Natural killer cell (primary cell): ENCODE measurements around the gene EMX1. TPM values are rescaled to one million over a fixed set of nuclear protein-coding genes. Genes with fewer than 3 reads are reported as not detected.
A peak's percentile ranks its signal among the peaks of the same experiment; 100 is the strongest.

Experiments
- ATAC-seq, 3 donors: fragments of 150-1000 bp in 2 of 3; fragments of 200-7000 bp in 1 of 3; cut with Tn5 transposase; 1 replicate in 1 of 3; 2 replicates in 2 of 3; pipeline ENCODE4 v1.10.0; 2021; ENCODE audit warnings: mild to moderate bottlenecking in 2 of 3, moderate library complexity in 2 of 3
- DNase-seq, 2 donors: peaks; one replicate each; pipeline versions ENCODE4 v3.0.0 to v3.0.0-alpha.2; 2013 to 2021; ENCODE audit warnings: mixed read lengths in 1 of 2
- H3K27ac ChIP-seq: one replicate; pipeline ENCODE4 v1.5.1; 2013; ENCODE audit warnings: mild to moderate bottlenecking, low read length
- H3K27me3 ChIP-seq: one replicate; pipeline ENCODE4 v1.6.1; 2013; ENCODE audit warnings: low read length; ENCODE audit not compliant: control insufficient read depth, insufficient read depth
- H3K36me3 ChIP-seq: one replicate; pipeline ENCODE4 v1.6.1; 2013; ENCODE audit warnings: low read length; ENCODE audit not compliant: control insufficient read depth, insufficient read depth
- H3K4me1 ChIP-seq: one replicate; pipeline ENCODE4 v1.6.1; 2013; ENCODE audit warnings: low read length; ENCODE audit not compliant: control insufficient read depth, insufficient read depth
- H3K4me3 ChIP-seq: one replicate; pipeline ENCODE4 v1.5.1; 2013; ENCODE audit warnings: low read length
- H3K9me3 ChIP-seq: one replicate; pipeline ENCODE4 v1.6.1; 2013; ENCODE audit warnings: low read length; ENCODE audit not compliant: control insufficient read depth, insufficient read depth
- H3K27ac Mint-ChIP-seq, 2 donors: one replicate each; pipeline ENCODE4 v1.8.0; 2022; ENCODE audit warnings: mild to moderate bottlenecking in 2 of 2, mixed read lengths in 2 of 2, moderate library complexity in 1 of 2
- H3K27me3 Mint-ChIP-seq, 2 donors: one replicate each; pipeline ENCODE4 v1.8.0; 2022; ENCODE audit warnings: low read depth in 2 of 2, mixed read lengths in 2 of 2
- H3K36me3 Mint-ChIP-seq: one replicate; pipeline ENCODE4 v1.8.0; 2022; ENCODE audit warnings: mixed read lengths
- H3K4me1 Mint-ChIP-seq, 2 donors: one replicate each; pipeline ENCODE4 v1.8.0; 2022; ENCODE audit warnings: mixed read lengths in 2 of 2
- H3K4me3 Mint-ChIP-seq: one replicate; pipeline ENCODE4 v1.8.0; 2022; ENCODE audit warnings: mild to moderate bottlenecking, moderate library complexity, mixed read lengths
- H3K9me3 Mint-ChIP-seq, 2 donors: one replicate each; pipeline ENCODE4 v1.8.0; 2022; ENCODE audit warnings: mixed read lengths in 2 of 2
- WGBS: methylation state at CpG from one replicate; pipeline ENCODE4 v1.1.7; 2013; ENCODE audit warnings: missing lambda C conversion rate; ENCODE audit not compliant: insufficient coverage; 5-methylcytosine and 5-hydroxymethylcytosine counted together
- intact Hi-C: fragments of 100-400 bp; cut with micrococcal nuclease; formaldehyde crosslinking; loops from one replicate; pipeline ENCODE4 v1.14.2; 2022
- total RNA-seq, 4 donors: library from RNA; stranded (reverse); fragments of 120-200 nt in 1 of 4; gene quantifications; one replicate each; pipeline versions ENCODE4 v1.2.3 to v1.2.4, GENCODE V29; 2013 to 2022
- TF ChIP-seq, protein P1 (sequence below): fragments of 200-600 bp; IDR thresholded peaks from one replicate; pipeline ENCODE4 v1.8.0; 2022; ENCODE audit warnings: antibody characterized with exemption

The EMX1 gene
- total RNA-seq, 3 donors from 2014 or later (not counting 1 experiment from before 2014, with no cell fraction given) = not detected

- Mint-ChIP-seq H3K4me1 (peaks cover 0 to 35% of the 10 kb centered on the region in 2 donors), H3K27ac (no peak overlapping the region), H3K4me3 (peak overlapping the region; percentile 49), H3K9me3 (no peaks in the 10 kb centered on the region), H3K36me3 (no peaks in the 10 kb centered on the region), H3K27me3 (peaks cover 61 to 65% of the 10 kb centered on the region in 2 donors)
- Histone ChIP-seq H3K27ac (no peak overlapping the region), H3K36me3 (no peaks in the 10 kb centered on the region), H3K9me3 (no peaks in the 10 kb centered on the region), H3K4me1 (peaks cover 29% of the 10 kb centered on the region), H3K27me3 (peaks cover 65% of the 10 kb centered on the region), H3K4me3 (no peak overlapping the region)
- WGBS = 36% methylated on average over 7 of the region's 7 CpGs
- TF ChIP-seq, protein P1, sequence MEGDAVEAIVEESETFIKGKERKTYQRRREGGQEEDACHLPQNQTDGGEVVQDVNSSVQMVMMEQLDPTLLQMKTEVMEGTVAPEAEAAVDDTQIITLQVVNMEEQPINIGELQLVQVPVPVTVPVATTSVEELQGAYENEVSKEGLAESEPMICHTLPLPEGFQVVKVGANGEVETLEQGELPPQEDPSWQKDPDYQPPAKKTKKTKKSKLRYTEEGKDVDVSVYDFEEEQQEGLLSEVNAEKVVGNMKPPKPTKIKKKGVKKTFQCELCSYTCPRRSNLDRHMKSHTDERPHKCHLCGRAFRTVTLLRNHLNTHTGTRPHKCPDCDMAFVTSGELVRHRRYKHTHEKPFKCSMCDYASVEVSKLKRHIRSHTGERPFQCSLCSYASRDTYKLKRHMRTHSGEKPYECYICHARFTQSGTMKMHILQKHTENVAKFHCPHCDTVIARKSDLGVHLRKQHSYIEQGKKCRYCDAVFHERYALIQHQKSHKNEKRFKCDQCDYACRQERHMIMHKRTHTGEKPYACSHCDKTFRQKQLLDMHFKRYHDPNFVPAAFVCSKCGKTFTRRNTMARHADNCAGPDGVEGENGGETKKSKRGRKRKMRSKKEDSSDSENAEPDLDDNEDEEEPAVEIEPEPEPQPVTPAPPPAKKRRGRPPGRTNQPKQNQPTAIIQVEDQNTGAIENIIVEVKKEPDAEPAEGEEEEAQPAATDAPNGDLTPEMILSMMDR = no peak
- intact Hi-C loops = no loop called here
- no peak for ATAC-seq
- DNase-seq = no peak
Observed at GRCh38 chr2:72913486-72914205, 3.7 kb upstream of the EMX1 start.

DNA sequence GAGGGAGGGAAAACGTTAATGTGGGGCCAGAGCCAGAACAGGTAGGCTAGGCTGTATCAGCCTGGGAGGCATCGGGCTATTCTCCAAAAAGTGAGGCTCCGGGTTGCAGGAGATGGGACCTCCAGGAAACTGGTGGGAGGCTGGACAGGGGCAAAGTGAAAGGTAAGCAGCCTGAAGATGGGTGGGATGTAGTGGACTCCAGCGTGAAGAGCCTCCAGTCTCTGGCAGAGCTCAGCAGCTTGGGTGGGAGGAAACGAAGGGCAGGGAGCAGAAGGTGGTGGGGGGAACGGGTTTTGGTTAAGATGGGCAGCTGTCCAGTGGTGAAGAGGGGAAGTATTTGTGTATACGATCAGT lies 3.1 kb upstream of the EMX1 start:
- no peaks in the 10 kb centered on the region for H3K9me3 ChIP-seq
- Mint-ChIP-seq H3K27me3 (peaks cover 59 to 64% of the 10 kb centered on the region in 2 donors), H3K27ac (no peak overlapping the region), H3K4me1 (peaks cover 0 to 36% of the 10 kb centered on the region in 2 donors), H3K9me3 (no peaks in the 10 kb centered on the region), H3K36me3 (no peaks in the 10 kb centered on the region), H3K4me3 (peak overlapping the region; percentile 49)
- DNase-seq (no peak), ATAC-seq (no peak)
- no peak overlapping the region for H3K27ac ChIP-seq
- intact Hi-C loops = no loop called here
- WGBS = 9% methylated on average over 7 of the region's 7 CpGs
- H3K27me3 ChIP-seq = peaks cover 68% of the 10 kb centered on the region
- no peaks in the 10 kb centered on the region for H3K36me3 ChIP-seq
- no peak overlapping the region for H3K4me3 ChIP-seq
- H3K4me1 ChIP-seq = peaks cover 33% of the 10 kb centered on the region
- TF ChIP-seq, protein P1 = no peak

- H3K4me3 Mint-ChIP-seq = peak overlapping the region; percentile 71
- intact Hi-C loops = no loop called here
- H3K27me3 ChIP-seq = peaks cover 67% of the 10 kb centered on the region
Observed at GRCh38 chr2:72914589-72915319, 2.6 kb upstream of the EMX1 start.

More at GRCh38 chr2:72914589-72915319, 2.6 kb upstream of the EMX1 start:
- peaks cover 0 to 41% of the 10 kb centered on the region in 2 donors for H3K4me1 Mint-ChIP-seq
- Histone ChIP-seq H3K36me3 (no peaks in the 10 kb centered on the region), H3K4me3 (no peak overlapping the region), H3K9me3 (no peaks in the 10 kb centered on the region), H3K27ac (no peak overlapping the region), H3K4me1 (peaks cover 34% of the 10 kb centered on the region)
- H3K27me3 Mint-ChIP-seq = peaks cover 59 to 63% of the 10 kb centered on the region in 2 donors
- DNase-seq (no peak), ATAC-seq (no peak)
- WGBS = 6% methylated on average over 13 of the region's 17 CpGs
- no peak overlapping the region for H3K27ac Mint-ChIP-seq
- H3K36me3 Mint-ChIP-seq = no peaks in the 10 kb centered on the region
- H3K9me3 Mint-ChIP-seq = no peaks in the 10 kb centered on the region
- TF ChIP-seq, protein P1 = no peak
